Stimulated activated naive CD8-positive, alpha-beta T cell treated with anti-CD3 and anti-CD28 coated beads, Interleukin-15, amount 100 ng/mL, for 72 hours (primary cell): ENCODE results near the gene CAP2.

Experiments used
- ATAC-seq: fragments of 150-1000 bp; cut with Tn5 transposase; 2 replicates; pipeline ENCODE4 v1.10.0; 2021; ENCODE audit warnings: mild to moderate bottlenecking, moderate library complexity
- DNase-seq, 2 donors: peaks; one replicate each; pipeline ENCODE4 v3.0.0; 2021 to 2022
- H3K27ac Mint-ChIP-seq, 2 donors: one replicate each; pipeline ENCODE4 v1.8.0; 2022; ENCODE audit warnings: mild to moderate bottlenecking in 2 of 2, mixed read lengths in 2 of 2, moderate library complexity in 2 of 2
- H3K27me3 Mint-ChIP-seq: one replicate; pipeline ENCODE4 v1.8.0; 2022; ENCODE audit warnings: mixed read lengths
- H3K4me1 Mint-ChIP-seq: one replicate; pipeline ENCODE4 v1.8.0; 2022; ENCODE audit warnings: mild to moderate bottlenecking, mixed read lengths
- H3K4me3 Mint-ChIP-seq, 2 donors: one replicate each; pipeline ENCODE4 v1.8.0; 2022; ENCODE audit warnings: mild to moderate bottlenecking in 2 of 2, mixed read lengths in 2 of 2, moderate library complexity in 1 of 2
- H3K9me3 Mint-ChIP-seq, 2 donors: one replicate each; pipeline ENCODE4 v1.8.0; 2022; ENCODE audit warnings: mixed read lengths in 2 of 2

CAP2 gene, protein sequence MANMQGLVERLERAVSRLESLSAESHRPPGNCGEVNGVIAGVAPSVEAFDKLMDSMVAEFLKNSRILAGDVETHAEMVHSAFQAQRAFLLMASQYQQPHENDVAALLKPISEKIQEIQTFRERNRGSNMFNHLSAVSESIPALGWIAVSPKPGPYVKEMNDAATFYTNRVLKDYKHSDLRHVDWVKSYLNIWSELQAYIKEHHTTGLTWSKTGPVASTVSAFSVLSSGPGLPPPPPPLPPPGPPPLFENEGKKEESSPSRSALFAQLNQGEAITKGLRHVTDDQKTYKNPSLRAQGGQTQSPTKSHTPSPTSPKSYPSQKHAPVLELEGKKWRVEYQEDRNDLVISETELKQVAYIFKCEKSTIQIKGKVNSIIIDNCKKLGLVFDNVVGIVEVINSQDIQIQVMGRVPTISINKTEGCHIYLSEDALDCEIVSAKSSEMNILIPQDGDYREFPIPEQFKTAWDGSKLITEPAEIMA

GRCh38 chr6:17392978-17393891, at the start of gene CAP2:
Gene CAP2, plus strand, starts transcription at chr6:17393595. Its CDS starts 27,961 bp downstream, at chr6:17421556.
- Mint-ChIP-seq H3K4me3 (peak within 1 kb of the TSS; percentile 72 to 75), H3K9me3 (no peaks in the 10 kb centered on the region), H3K27ac (no peak within 1 kb of the TSS), H3K27me3 (peaks cover 53% of the 10 kb centered on the region), H3K4me1 (peaks cover 9% of the 10 kb centered on the region)
- peak; percentile 35 for ATAC-seq
- DNase-seq, result no peak

- no peaks in the 10 kb centered on the region for H3K4me1 Mint-ChIP-seq
These were observed 46.4 kb upstream of the CAP2 start for GRCh38 chr6:17347012-17347411.

DNA sequence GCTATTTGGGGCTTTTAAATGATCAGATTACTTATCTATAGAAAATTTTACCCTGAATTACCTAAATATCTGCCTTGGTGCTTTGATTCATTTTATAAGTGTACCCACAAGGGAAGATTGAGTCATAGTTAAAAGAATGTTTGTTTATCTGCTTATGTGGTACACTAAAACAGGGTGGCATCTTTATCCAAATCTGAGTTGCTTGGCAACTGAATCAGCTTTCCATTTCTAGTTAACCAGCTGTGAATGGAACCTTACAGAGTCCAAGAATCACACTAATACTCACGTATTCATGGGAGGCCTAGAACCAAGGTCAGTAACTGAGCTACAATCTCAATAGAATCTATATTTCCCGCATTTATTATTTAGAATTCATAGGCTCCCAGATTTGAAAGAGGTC, 44.0 kb upstream of the CAP2 start:
- no peaks in the 10 kb centered on the region for H3K4me1 Mint-ChIP-seq
- H3K9me3 Mint-ChIP-seq, result no peaks in the 10 kb centered on the region
- no peak overlapping the region for H3K4me3 Mint-ChIP-seq
- H3K27ac Mint-ChIP-seq, result no peak overlapping the region
- H3K27me3 Mint-ChIP-seq, result no peaks in the 10 kb centered on the region
- ATAC-seq, result no peak
- DNase-seq, result no peak

More at GRCh38 chr6:17347012-17347411, 46.4 kb upstream of the CAP2 start:
- Mint-ChIP-seq H3K9me3 (peaks cover 0 to 7% of the 10 kb centered on the region in 2 donors), H3K27ac (no peak overlapping the region), H3K4me3 (no peak overlapping the region), H3K27me3 (peaks cover 9% of the 10 kb centered on the region)
- no peak for DNase-seq
- ATAC-seq, result no peak

GRCh38 chr6:17352302-17352701, 41.1 kb upstream of the CAP2 start:
- Mint-ChIP-seq H3K4me3 (no peak overlapping the region), H3K4me1 (no peaks in the 10 kb centered on the region), H3K9me3 (no peaks in the 10 kb centered on the region), H3K27me3 (no peaks in the 10 kb centered on the region), H3K27ac (no peak overlapping the region)
- no peak for ATAC-seq
- DNase-seq, result no peak

GRCh38 chr6:17353440-17354175, 39.8 kb upstream of the CAP2 start:
- peaks cover 10% of the 10 kb centered on the region for H3K27me3 Mint-ChIP-seq
- H3K4me3 Mint-ChIP-seq, result no peak overlapping the region
- no peak overlapping the region for H3K27ac Mint-ChIP-seq
- ATAC-seq, result no peak
- peaks cover 0 to 8% of the 10 kb centered on the region in 2 donors for H3K9me3 Mint-ChIP-seq
- no peaks in the 10 kb centered on the region for H3K4me1 Mint-ChIP-seq
- no peak for DNase-seq

DNA sequence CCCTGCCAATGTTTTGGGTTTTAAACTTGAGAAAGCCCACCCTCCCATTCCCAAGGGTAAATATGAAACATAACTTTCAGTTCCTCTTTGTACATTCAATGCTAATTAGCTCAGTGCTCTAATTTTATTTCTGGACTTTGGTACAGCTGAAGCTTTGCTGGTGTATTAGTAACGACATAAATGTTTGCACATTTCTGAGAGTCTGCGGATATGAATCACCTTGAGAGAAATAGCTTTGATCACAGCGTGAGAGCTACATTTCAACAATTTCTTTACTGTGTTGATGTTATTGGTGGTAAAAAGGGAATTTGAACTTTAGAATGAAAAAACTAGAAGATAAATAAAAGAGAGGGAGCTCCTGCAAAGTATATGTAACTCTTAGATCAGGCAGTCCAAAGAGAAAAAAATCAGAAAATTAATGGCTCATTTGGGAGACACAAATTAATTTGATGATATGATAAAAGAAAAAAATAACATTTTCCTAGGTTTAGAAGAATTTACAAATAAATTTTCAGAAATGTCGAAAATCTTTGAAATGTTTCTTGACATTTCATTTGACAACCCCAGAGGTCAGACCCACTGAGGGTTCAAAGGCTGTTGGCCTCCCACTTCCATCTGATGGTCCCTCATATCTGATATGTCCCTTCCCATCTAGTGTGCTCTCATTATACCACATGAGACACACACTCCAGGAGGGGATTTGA, 38.5 kb upstream of the CAP2 start:
- DNase-seq, result no peak
- peaks cover 0 to 8% of the 10 kb centered on the region in 2 donors for H3K9me3 Mint-ChIP-seq
- peaks cover 11% of the 10 kb centered on the region for H3K27me3 Mint-ChIP-seq
- no peak for ATAC-seq
- H3K27ac Mint-ChIP-seq, result no peak overlapping the region
- H3K4me3 Mint-ChIP-seq, result no peak overlapping the region
- no peaks in the 10 kb centered on the region for H3K4me1 Mint-ChIP-seq

GRCh38 chr6:17355404-17355774, 38.0 kb upstream of the CAP2 start:
- ATAC-seq (no peak), DNase-seq (no peak)
- Mint-ChIP-seq H3K9me3 (peaks cover 0 to 8% of the 10 kb centered on the region in 2 donors), H3K27me3 (peaks cover 11% of the 10 kb centered on the region), H3K4me1 (no peaks in the 10 kb centered on the region), H3K4me3 (no peak overlapping the region), H3K27ac (peak overlapping the region in 1 of 2 donors; percentile 50)

DNA sequence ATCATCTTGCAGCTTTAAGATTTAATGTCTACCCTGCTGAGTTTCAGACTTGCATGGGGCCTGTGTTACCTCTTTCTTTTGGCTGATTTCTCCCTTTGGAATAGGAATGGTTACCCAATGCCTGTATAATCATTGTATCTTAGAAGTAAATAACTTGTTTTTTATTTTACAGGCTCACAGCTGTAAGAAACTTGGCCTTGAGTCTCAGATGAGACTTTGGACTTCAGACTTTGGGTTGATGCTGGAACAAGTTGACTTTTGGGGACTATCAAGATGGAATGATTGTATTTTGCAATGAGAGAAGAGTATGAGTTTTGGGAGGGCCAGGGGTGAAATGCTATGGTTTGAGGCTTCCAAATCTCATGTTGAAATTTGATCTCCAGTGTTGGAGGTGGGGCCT, 34.9 kb upstream of the CAP2 start:
- Mint-ChIP-seq H3K4me1 (no peaks in the 10 kb centered on the region), H3K9me3 (peaks cover 0 to 8% of the 10 kb centered on the region in 2 donors), H3K27ac (no peak overlapping the region), H3K27me3 (peaks cover 11% of the 10 kb centered on the region), H3K4me3 (no peak overlapping the region)
- DNase-seq (no peak), ATAC-seq (no peak)

DNA sequence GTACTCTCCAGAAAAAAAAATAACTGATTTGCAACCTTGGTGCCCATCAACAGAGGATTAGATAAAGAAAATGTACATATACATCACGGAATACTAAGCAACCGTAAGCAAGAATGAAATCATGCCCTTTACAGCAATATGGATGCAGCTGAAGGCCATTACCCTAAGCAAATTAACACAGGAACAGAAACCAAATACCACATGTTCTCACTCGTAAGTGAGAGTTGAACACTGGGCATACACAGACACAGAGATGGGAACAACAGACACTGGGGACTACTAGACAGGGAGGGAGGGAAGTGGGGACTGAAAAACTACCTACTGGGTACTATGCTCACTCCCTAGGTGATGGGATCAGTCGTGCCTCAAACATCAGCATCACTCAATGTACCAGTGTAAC, 32.8 kb upstream of the CAP2 start:
- Mint-ChIP-seq H3K27ac (no peak overlapping the region), H3K27me3 (peaks cover 11% of the 10 kb centered on the region), H3K4me3 (no peak overlapping the region), H3K9me3 (peaks cover 0 to 8% of the 10 kb centered on the region in 2 donors), H3K4me1 (no peaks in the 10 kb centered on the region)
- no peak for ATAC-seq
- DNase-seq, result no peak

DNA sequence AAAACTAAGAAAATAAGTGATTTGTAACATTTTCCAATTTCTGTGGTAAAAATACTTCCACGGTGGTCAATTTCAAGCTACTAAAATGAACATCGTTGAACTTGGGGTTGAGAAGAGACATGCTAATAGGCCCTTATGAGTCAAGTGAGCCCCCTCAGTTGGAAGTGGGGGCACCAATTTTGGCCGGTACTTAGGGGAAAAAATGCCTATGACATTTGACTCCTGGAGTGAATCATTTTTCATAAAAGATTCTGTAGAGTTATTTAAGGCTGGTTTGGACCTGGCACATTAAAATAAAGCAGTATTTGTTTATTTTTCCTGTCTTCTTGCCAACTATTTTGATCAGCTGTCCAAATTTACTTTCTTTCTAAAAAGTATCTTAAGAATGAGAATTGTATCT, 32.4 kb upstream of the CAP2 start:
- Mint-ChIP-seq H3K9me3 (peaks cover 0 to 8% of the 10 kb centered on the region in 2 donors), H3K4me1 (no peaks in the 10 kb centered on the region), H3K27ac (no peak overlapping the region), H3K4me3 (no peak overlapping the region), H3K27me3 (peaks cover 11% of the 10 kb centered on the region)
- DNase-seq, result no peak
- ATAC-seq, result no peak

DNA sequence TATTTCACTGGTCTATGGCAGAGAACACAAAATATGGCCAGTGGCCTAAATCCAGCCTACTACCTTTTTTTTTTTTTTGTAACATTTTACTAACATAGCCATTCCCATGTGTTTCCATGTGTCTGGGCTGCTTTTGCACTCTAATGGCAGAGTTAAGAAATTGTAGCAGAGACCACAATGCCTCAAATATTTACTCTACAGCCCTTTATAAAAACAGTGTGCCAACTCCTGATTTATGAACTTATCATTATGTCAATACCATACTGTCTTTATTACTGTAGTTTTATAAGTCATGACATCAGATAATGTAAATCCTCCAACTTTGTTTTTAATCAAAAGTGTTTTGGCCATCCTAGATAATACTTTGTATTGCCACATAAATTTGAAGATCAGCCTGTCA, 27.4 kb upstream of the CAP2 start:
- DNase-seq (no peak), ATAC-seq (no peak)
- no peaks in the 10 kb centered on the region for H3K4me1 Mint-ChIP-seq
- H3K9me3 Mint-ChIP-seq, result peaks cover 7 to 8% of the 10 kb centered on the region in 2 donors
- H3K4me3 Mint-ChIP-seq, result no peak overlapping the region
- H3K27me3 Mint-ChIP-seq, result no peaks in the 10 kb centered on the region
- no peak overlapping the region for H3K27ac Mint-ChIP-seq

GRCh38 chr6:17367868-17368267, 25.5 kb upstream of the CAP2 start:
- H3K27me3 Mint-ChIP-seq, result no peaks in the 10 kb centered on the region
- no peak for ATAC-seq
- H3K9me3 Mint-ChIP-seq, result peaks cover 7 to 8% of the 10 kb centered on the region in 2 donors
- no peak overlapping the region for H3K27ac Mint-ChIP-seq
- DNase-seq, result no peak
- H3K4me3 Mint-ChIP-seq, result no peak overlapping the region
- no peaks in the 10 kb centered on the region for H3K4me1 Mint-ChIP-seq

DNA sequence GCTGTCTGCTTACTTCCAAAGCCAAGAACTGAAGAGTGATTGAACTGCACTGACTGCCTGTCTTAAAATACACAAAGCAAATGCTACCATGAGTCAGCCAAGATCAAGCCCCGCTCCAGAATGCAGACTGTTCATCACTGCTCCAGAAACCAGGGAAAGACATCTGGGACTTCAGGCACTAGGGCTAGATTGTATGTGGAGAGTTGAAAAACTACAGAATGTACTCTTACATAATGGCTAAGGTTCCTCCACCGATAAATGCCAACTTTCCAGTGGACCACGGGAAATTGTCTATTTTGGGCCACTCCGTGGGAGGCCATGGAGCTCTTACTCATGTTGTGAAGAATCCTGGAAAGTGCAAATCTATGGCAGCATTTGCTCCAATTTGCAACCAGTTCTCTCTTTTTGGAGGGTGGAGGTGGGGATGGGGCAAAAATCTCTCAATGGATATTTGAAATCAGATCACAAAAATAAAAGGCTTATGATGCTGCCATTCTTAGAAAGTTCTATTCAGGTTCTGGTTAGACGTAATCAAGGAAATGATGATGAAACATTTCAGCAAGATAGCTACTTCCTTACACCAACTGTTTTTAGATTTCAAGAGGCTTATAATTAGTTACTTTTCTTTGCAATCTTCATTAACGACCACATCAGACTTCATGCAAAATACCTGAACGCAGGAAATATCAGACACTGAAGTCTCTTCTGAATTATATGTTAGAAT, 11.8 kb upstream of the CAP2 start:
- Mint-ChIP-seq H3K4me1 (no peaks in the 10 kb centered on the region), H3K4me3 (no peak overlapping the region), H3K27me3 (peaks cover 8% of the 10 kb centered on the region), H3K9me3 (no peaks in the 10 kb centered on the region), H3K27ac (no peak overlapping the region)
- no peak for DNase-seq
- no peak for ATAC-seq

- Mint-ChIP-seq H3K27me3 (peaks cover 9% of the 10 kb centered on the region), H3K9me3 (no peaks in the 10 kb centered on the region), H3K27ac (no peak overlapping the region), H3K4me3 (no peak overlapping the region), H3K4me1 (no peaks in the 10 kb centered on the region)
- ATAC-seq, result no peak
- no peak for DNase-seq
These were observed 7.7 kb upstream of the CAP2 start for GRCh38 chr6:17385660-17386059.
